Glutamatergic neuron (in vitro differentiated cells): Measurements from ENCODE around the gene CFAP53. TPM values are rescaled to one million over a fixed set of nuclear protein-coding genes. Genes with fewer than 3 reads are reported as not detected.
"Not testable (repeated sequence)": the region's sequence is repeated elsewhere in the genome, so short reads cannot be mapped to it uniquely, and the experiment has no call there.

Source experiments
- DNase-seq: peaks from one replicate; pipeline ENCODE4 v3.0.0; 2022
- H3K27ac Mint-ChIP-seq: one replicate; pipeline ENCODE4 v1.8.0; 2020; ENCODE audit warnings: mild to moderate bottlenecking, mixed read lengths, inconsistent platforms; ENCODE audit not compliant: unreplicated experiment
- H3K27me3 Mint-ChIP-seq: one replicate; pipeline ENCODE4 v1.8.0; 2020; ENCODE audit warnings: mild to moderate bottlenecking, moderate library complexity, mixed read lengths, inconsistent platforms; ENCODE audit not compliant: unreplicated experiment
- H3K36me3 Mint-ChIP-seq: one replicate; pipeline ENCODE4 v1.8.0; 2020; ENCODE audit warnings: mild to moderate bottlenecking, mixed read lengths, inconsistent platforms; ENCODE audit not compliant: unreplicated experiment
- H3K4me1 Mint-ChIP-seq: one replicate; pipeline ENCODE4 v1.8.0; 2020; ENCODE audit warnings: mild to moderate bottlenecking, low read depth, mixed read lengths, inconsistent platforms; ENCODE audit not compliant: unreplicated experiment
- H3K4me3 Mint-ChIP-seq: one replicate; pipeline ENCODE4 v1.8.0; 2020; ENCODE audit warnings: mild to moderate bottlenecking, mixed read lengths, inconsistent platforms; ENCODE audit not compliant: unreplicated experiment
- H3K9me3 Mint-ChIP-seq: one replicate; pipeline ENCODE4 v1.8.0; 2020; ENCODE audit warnings: mild to moderate bottlenecking, moderate library complexity, mixed read lengths, inconsistent platforms; ENCODE audit not compliant: unreplicated experiment
- total RNA-seq: library from RNA; stranded (reverse); fragmentation: NEBNext Ultra II Directional; extraction: Animal tissue kit (Norgen Biotek cat#: 25700); gene quantifications from one replicate; pipeline ENCODE4 v1.2.1, GENCODE V29; 2021; ENCODE audit not compliant: unreplicated experiment
- TF ChIP-seq, protein P1 (sequence below): fragments of 200-600 bp; sonication (generic); IDR thresholded peaks from one replicate; pipeline ENCODE4 v1.5.0; 2021; ENCODE audit not compliant: partially characterized antibody, unreplicated experiment

The CFAP53 gene
- total RNA-seq, 1 donor from 2014 or later = 0.22 TPM

DNA sequence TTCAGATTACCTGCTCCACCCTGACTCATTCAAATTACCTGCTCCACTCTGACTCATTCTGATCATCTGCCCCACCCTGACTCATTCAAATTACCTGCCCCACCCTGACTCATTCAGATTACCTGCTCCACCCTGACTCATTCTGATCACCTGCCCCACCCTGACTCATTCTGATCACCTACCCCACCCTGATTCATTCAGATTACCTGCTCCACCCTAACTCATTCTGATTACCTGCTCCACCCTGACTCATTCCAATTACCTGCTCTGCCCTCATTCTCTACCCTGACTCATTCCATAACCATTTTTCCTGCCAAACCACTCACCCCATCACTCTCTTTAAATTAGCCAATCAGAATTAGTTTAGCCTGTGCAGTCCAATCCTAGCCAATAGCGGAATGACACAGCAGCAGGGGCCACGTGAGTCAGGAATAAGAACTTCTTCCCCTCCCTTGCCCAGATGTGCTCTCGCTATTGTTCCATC is 26.2 kb downstream of the CFAP53 start:
- Mint-ChIP-seq H3K4me3 (no peak overlapping the region), H3K27ac (no peak overlapping the region), H3K27me3 (peaks cover 2% of the 10 kb centered on the region), H3K36me3 (peaks cover 29% of the 10 kb centered on the region), H3K9me3 (peaks cover 4% of the 10 kb centered on the region), H3K4me1 (no peaks in the 10 kb centered on the region)
- no peak for DNase-seq
- TF ChIP-seq, protein P1, sequence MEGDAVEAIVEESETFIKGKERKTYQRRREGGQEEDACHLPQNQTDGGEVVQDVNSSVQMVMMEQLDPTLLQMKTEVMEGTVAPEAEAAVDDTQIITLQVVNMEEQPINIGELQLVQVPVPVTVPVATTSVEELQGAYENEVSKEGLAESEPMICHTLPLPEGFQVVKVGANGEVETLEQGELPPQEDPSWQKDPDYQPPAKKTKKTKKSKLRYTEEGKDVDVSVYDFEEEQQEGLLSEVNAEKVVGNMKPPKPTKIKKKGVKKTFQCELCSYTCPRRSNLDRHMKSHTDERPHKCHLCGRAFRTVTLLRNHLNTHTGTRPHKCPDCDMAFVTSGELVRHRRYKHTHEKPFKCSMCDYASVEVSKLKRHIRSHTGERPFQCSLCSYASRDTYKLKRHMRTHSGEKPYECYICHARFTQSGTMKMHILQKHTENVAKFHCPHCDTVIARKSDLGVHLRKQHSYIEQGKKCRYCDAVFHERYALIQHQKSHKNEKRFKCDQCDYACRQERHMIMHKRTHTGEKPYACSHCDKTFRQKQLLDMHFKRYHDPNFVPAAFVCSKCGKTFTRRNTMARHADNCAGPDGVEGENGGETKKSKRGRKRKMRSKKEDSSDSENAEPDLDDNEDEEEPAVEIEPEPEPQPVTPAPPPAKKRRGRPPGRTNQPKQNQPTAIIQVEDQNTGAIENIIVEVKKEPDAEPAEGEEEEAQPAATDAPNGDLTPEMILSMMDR = no peak

DNA sequence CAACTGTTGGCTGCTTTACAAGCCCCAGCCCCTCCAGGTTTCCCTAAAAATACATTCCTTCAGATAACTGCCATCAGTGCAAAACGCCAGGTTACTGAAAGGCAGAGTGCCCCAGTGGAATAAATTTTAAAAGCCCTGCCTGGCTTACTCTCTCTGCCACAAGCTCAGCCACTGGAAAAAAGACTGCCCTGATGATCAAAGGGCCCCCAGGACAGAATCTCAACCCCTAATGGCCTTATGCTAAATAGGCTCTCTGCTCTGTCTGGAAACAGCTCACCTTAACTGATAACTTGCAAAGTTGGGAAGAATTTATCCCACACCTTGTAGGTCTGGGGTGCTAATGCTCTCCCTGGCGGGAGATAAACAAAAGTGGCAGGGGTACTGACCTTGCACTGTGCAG is 33.9 kb downstream of the CFAP53 start:
- H3K27me3 Mint-ChIP-seq = no peaks in the 10 kb centered on the region
- H3K4me1 Mint-ChIP-seq = peaks cover under 1% of the 10 kb centered on the region
- TF ChIP-seq, protein P1 = no peak
- H3K36me3 Mint-ChIP-seq = peaks cover 7% of the 10 kb centered on the region
- H3K27ac Mint-ChIP-seq = no peak overlapping the region
- no peak for DNase-seq
- peaks cover 4% of the 10 kb centered on the region for H3K9me3 Mint-ChIP-seq
- no peak overlapping the region for H3K4me3 Mint-ChIP-seq

DNA sequence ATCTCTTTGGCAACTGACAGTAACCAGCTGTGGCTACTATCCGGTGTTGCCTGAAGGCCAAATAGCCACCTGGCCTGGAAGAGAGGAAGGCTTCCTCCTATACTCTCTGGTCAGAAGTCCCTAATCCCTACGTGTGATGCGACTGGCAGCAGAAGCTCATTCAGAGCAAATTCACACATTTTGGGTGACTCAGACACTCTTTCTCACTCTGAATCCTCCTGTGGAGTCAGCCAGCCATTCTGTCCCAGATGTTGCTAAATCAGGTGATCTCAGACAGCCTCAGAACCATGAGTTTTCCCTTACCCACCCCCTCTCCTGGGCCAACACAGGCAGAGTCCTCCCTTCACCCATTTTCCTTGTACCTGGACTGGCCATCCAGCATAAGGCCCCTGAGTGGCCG is 34.7 kb downstream of the CFAP53 start:
- peaks cover 4% of the 10 kb centered on the region for H3K9me3 Mint-ChIP-seq
- H3K4me1 Mint-ChIP-seq = peaks cover 6% of the 10 kb centered on the region
- no peak overlapping the region for H3K27ac Mint-ChIP-seq
- no peaks in the 10 kb centered on the region for H3K27me3 Mint-ChIP-seq
- TF ChIP-seq, protein P1 = no peak
- DNase-seq = no peak
- H3K4me3 Mint-ChIP-seq = no peak overlapping the region
- H3K36me3 Mint-ChIP-seq = peaks cover 5% of the 10 kb centered on the region

DNA sequence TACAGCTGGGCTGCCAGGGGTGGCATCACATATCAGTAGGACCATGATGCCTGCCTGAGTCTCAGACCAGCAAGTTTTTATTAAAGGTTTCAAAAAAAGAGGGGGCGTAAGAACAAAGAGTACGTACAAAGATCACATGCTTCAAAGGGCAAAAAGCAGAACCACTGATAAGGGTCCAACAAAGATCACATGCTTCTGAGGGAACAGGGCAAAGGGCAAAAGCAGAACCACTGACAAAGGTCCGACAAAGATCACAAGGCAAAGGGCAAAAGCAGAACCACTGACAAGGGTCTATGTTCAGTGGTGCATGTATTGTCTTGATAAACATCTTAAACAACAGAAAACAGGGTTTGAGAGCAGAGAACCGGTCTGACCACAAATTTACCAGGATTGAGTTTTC is 46.0 kb downstream of the CFAP53 start:
- not testable (repeated sequence) for H3K27me3 Mint-ChIP-seq, H3K27ac Mint-ChIP-seq, H3K4me1 Mint-ChIP-seq, H3K4me3 Mint-ChIP-seq, H3K9me3 Mint-ChIP-seq, DNase-seq
- peaks cover 16% of the 10 kb centered on the region for H3K36me3 Mint-ChIP-seq

DNA sequence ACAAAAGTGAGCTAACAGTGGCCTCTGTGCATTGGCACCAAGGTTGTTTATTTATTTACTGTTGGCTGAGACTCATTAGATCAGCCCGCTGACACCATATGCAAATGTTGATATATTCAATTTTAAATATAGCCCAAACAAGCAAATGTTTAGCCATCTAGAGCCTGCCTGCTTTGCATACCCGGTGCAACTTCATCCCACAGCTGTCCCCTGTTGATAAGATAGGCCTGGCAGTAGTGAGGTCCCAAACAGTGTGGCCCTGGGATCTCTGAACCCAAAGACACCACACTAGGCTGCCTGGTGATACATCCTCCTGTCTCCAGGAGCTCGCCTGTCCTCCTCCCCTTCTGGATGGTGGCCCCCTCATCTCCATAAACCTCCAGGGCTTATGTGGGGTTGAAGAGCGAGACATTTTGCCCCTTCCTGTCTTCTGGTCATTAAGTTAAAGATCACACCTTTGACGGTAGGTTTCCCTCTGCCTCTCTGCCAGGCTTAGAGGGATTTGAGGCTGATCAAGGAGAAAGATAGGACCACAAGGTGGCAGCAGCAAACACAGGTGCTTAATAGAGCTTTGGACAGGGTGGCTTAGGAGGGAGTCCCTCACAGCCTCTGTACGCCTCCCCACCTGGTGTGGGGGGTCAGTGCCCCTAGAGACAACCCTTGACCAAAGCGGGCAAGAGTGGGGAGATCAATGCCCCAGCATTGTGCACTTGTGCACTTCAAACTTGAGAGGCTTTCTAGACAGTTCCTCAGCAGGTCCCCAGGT is 47.7 kb downstream of the CFAP53 start:
- no peak for DNase-seq
- Mint-ChIP-seq H3K36me3 (peaks cover 16% of the 10 kb centered on the region), H3K4me3 (no peak overlapping the region), H3K4me1 (no peaks in the 10 kb centered on the region), H3K27me3 (no peaks in the 10 kb centered on the region), H3K9me3 (peaks cover 6% of the 10 kb centered on the region), H3K27ac (no peak overlapping the region)
- TF ChIP-seq, protein P1 = no peak
